GM12872 (cell line): ENCODE results near the gene AKAP1.

ENCODE experiments used
- CTCF ChIP-seq: IDR thresholded peaks from 3 replicates; pipeline ENCODE4 v1.5.1; 2011; ENCODE audit warnings: low read depth, mild to moderate bottlenecking, low read length, moderate library complexity; ENCODE audit not compliant: insufficient read depth

The AKAP1 gene

GRCh38 chr17:57166803-57167202 is 81.8 kb downstream of the AKAP1 start:
- TF ChIP-seq CTCF: no peak

- no peak for TF ChIP-seq CTCF
Measured at GRCh38 chr17:57168695-57169094, 83.6 kb downstream of the AKAP1 start.

- no peak for TF ChIP-seq CTCF
Measured at GRCh38 chr17:57170866-57171265, 85.8 kb downstream of the AKAP1 start.
